Transverse colon (tissue), 4 donors: ENCODE data around the gene AXIN1.

Source experiments
- CTCF ChIP-seq, 5 experiments: fragments of 200-600 bp in 3 of 5; fragments of 450-650 bp in 2 of 5; sonication (generic) in 3 of 5; IDR thresholded peaks; 1 replicate in 2 of 5; 2 replicates in 3 of 5; pipeline ENCODE4 v1.5.1; 2016 to 2017; ENCODE audit warnings: antibody characterized with exemption in 5 of 5, inconsistent platforms in 3 of 5, mild to moderate bottlenecking in 2 of 5, moderate library complexity in 1 of 5
- EP300 ChIP-seq: sonication (generic); formaldehyde crosslinking; IDR thresholded peaks from one replicate; pipeline ENCODE4 v1.6.1; 2017; ENCODE audit warnings: antibody characterized with exemption, low read depth
- POLR2A ChIP-seq: fragments of 450-650 bp; IDR thresholded peaks from one replicate; pipeline ENCODE4 v1.6.1; 2016; ENCODE audit warnings: antibody characterized with exemption, mild to moderate bottlenecking, moderate library complexity
- POLR2AphosphoS5 ChIP-seq, 3 donors: sonication (generic); formaldehyde crosslinking; IDR thresholded peaks; one replicate each; pipeline ENCODE4 v1.6.1; 2016; ENCODE audit warnings: antibody characterized with exemption in 3 of 3

DNA sequence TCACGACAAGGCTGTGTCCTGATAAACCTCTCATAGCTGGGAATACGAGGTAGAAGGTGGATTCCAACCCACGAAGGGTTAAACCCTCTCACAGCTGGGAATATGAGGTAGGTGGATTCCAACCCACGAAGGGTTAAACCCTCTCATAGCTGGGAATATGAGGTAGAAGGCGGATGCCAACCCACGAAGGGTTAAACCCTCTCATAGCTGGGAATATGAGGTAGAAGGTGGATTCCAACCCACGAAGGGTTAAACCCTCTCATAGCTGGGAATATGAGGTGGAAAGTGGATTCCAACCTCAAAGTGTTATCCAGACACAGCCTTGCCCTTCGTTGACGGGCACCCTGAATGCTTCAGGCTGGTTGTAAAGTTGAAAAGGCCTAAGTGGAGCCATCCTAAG lies 31.0 kb downstream of the AXIN1 start:
- TF ChIP-seq EP300: no peak
- TF ChIP-seq POLR2AphosphoS5 (IDR thresholded peaks at IDR 0.05): no peak
- no peak for TF ChIP-seq POLR2A
- TF ChIP-seq CTCF (IDR thresholded peaks at IDR 0.05): no peak
